KBM-7 (cell line): ENCODE measurements around the gene IGF2BP2.
A peak's percentile ranks its signal among the peaks of the same experiment; 100 is the strongest.
"Not testable (repeated sequence)": the region's sequence is repeated elsewhere in the genome, so short reads cannot be mapped to it uniquely, and the experiment has no call there.

Experiments
- DNase-seq: peaks from one replicate; pipeline ENCODE4 v3.0.0-alpha.2; 2015
- in situ Hi-C: fragments of 300-500 bp; cut with MboI; formaldehyde crosslinking; loops from 2 replicates; pipeline ENCODE4 v1.14.3; 2020; ENCODE audit warnings: low sequenced_read_pairs, low pct_unique_long_range_greater_than_20kb, mixed read lengths

IGF2BP2 gene

DNA sequence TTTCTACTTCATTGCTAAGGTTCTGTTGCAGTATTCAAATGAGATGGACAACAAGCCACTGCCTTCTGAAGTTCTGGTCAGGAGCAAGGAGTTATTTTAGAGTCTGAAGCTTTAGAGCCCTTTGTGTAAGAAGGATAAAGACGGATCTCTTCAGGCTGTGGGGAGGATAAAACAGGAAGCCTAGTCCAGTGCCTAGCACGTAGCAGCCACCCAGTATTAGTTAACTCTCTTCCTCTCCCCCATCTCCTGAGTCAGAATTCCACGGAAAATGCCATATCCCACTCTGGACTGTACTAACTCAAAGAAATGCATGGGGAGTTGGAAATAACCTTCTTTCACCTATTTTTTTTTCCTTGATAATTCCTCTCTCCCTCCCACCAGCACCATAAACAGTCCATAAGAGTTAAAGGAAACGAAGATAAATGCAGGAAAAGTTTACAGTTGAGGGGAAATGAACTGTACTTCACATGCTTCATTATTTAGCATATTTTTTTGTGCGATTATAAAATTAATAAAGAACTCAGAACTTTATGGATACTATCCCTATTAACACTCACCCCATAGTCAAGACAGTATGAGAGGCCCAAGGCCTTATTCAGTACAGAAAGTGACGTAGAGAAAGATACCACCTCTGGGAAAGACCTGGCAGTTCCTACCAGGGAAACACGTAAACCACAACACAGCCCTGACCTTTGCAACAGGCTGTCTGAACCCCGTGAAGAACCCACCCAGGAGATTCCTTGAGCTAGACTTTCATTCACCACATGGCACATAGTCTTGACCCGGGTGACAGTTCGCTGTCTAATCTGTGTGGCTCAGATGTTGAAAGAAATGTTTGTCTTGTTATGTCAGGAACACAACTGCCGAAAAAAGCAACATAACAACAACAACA is 9.2 kb downstream of the IGF2BP2 start:
- in situ Hi-C loops, result no loop called here
- peak; percentile 51 for DNase-seq

DNA sequence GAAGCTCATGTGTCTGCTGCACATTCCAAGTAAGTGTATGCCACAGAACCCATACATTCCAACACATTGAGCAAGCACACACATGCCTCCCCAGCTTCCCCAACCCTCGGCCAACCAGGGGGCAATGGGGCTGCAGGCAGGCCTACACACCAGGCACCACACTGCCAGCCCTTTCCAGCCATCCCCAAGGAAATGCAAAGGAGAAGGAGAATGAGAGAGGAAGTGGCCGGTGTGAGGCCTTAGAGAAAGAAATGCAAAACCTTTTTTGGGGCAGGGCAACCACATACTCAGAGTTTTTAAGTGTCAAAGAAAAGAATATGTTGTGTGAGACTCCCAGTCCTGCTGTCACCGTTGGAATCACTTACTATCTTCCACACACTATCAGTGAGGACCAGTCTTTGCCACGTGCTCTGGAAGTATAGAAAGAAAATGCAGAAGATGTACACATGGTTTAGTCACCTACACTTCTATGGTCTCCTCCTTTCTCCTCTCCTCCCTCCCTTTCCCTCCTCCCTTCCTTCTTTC is 11.1 kb downstream of the IGF2BP2 start:
- DNase-seq, result peak; percentile 59
- in situ Hi-C loops, result no loop called here

- in situ Hi-C loops, result no loop called here
- DNase-seq, result no peak
Measured at GRCh38 chr3:185813205-185813604, 11.6 kb downstream of the IGF2BP2 start.

DNA sequence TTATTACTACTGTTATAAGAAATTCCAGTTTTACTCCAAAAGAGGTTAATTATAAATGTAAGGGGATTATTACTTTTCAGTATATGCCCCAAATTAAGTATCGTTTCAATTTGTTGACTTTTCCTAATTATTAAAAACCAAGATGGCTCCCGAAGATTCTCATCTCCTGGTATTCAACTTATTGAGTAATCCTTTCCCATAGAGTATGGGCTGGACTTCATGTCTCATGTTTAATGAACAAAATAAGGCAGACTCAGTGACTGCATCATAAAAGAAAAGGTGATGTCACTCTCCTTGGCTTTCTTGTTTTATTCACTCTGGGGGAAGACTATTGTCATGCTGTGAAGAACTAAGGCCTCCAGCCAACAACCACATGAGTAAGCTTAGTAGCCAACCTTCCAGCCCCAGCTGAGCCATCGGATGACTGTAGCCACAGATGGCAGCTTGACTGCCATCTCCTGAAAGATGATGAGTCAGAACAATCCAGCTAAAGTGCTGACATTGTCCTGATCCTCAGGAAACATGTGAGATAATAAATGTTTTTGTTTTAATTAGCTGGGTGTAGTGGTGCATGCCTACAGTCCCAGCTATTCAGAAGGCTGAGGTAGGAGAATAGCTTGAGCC is 17.3 kb downstream of the IGF2BP2 start:
- DNase-seq, result peak; percentile 54
- in situ Hi-C loops, result no loop called here

DNA sequence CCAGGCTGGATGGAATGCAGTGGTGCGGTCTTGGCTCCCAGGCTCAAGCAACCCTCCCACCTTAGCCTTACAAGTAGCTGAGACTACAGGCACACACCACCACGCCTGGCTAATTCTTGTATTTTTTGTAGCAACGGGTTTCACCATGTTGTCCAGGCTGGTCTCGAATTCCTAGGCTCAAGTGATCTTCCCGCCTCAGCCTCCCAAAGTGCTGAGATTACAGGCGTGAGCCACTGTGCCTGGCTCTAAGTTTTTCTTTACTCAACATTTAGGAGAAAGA is 26.1 kb downstream of the IGF2BP2 start:
- in situ Hi-C loops, DNase-seq: not testable (repeated sequence)

DNA sequence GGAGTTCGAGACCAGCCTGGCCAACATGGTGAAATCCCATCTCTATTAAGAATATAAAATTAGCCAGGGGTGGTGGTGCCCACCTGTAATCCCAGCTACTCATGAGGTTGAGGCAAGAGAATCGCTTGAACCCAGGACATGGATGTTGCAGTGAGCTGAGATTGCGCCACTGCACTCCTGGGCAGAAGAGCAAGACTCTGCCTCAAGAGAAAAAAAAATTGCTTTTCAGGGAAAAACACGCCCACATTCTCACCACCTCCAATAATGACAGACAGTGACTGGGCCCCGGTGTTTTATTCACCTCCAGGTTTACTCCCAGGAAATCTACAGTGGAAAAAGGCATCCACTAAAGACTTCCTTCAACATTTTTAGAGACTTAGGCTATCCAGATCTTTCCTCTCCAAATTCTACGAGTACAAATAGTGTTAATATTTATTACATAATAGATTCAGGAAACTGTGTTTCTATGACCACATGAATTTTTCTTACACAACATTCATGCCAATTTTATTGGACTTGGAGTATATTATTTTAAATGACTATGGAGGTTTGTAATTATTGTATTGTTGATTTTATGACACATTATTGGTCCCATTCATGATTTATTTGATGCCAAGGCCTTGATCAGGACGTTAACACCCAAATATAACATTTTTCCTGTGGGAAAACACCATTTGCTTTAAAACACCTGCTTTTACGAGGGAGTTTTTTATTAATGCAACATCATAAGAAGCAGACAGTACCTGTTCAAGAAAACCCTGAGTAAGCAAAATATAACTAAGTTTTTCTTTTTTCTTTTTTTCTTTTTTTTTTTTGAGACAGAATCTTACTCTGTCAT is 26.6 kb downstream of the IGF2BP2 start:
- DNase-seq, result no peak
- in situ Hi-C loops, result no loop called here

DNA sequence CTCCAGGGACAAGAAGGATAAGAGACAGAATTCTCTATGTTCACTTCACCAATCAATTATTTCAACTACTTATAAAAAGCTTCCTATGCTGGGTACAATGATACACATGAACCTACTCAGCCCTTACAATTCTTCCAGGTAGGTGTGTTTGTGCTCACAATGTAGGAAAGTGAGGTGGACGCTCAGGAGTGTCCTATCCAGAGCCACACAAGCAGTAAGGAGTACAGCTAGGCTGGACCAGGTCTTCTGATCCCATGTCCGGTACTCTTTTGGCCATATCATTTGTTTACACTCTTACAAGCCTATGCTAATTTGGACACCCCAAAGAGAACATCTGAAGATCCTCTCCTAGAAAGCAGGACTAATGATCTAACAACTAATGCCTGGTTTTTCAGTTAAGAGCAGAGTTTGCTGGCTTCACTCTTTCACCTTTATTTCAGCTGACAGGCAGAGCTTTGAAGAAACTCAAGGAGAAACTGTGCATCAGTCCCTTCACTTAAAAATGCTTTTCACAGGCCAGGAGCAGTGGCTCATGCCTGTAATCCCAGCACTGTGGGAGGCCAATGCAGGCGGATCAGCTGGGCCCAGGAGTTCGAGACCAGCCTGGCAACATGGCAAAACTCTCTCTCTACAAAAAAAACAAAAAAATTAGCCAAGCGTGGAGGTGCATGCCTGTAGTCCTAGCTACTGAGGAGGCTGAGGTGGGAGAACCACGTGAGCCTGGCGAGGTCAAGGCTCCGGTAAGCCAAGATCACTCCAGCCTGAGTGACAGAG is 27.5 kb downstream of the IGF2BP2 start:
- in situ Hi-C loops, result no loop called here
- DNase-seq, result no peak

GRCh38 chr3:185796431-185797107 is 28.3 kb downstream of the IGF2BP2 start:
- in situ Hi-C loops, result no loop called here
- no peak for DNase-seq

DNA sequence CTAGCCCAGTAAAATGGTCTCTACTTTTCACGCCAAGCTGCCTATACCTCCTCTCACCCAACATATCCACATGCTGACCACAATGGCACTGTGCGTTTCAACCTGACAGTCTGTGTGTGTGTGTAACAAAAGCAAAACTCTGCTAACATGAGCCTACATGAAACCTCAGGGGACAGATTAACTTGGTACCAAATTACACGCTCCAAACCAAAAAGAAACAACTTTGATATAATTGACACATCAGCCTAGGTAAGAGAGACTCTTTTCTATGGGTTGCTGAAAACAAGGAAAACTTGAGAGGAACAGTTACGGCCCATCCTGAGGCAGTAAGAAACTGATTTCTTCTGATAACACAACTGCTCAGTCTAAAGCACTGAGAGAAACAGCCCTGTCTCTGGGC is 31.5 kb downstream of the IGF2BP2 start:
- in situ Hi-C loops, result no loop called here
- no peak for DNase-seq

DNA sequence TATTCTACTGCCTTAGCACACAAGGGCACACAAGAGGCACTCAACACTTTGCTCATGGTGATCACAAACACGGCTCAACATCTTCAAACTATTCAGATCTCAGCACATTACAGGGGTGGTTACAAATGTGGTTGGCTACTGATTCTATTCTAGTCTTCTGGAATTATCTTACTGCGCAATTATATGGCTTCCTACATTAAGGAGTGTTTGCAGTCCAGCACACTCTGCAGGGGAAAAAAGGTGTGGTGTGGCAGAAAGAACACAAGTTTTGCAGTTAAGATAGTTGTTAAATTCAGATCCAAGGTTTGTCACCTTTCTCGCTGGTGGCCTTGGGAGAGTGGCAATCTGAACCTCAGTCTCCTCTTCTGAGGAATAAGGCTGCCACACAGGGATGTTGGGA is 31.9 kb downstream of the IGF2BP2 start:
- in situ Hi-C loops, result no loop called here
- no peak for DNase-seq

GRCh38 chr3:185789891-185790830 is 34.7 kb downstream of the IGF2BP2 start:
- DNase-seq, result no peak
- in situ Hi-C loops, result no loop called here

DNA sequence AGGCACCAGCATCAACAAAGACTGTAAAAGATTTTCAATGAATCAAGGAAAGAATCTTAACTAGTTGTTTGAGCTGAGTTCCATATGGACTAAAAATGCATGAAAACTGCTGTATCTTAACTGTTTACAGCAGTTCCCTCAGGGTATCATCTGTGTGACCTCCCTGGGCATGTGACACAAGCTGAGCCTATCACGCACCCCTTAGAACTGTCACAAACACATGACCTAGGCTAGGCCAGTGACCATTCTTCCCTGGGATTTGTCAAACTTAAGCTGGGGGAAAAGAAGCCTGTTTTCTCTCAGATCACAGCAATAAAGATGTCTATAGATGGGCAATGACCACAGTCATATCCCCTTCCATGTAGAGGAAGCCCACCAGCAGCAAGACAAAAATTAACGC is 35.7 kb downstream of the IGF2BP2 start:
- in situ Hi-C loops, result no loop called here
- no peak for DNase-seq

DNA sequence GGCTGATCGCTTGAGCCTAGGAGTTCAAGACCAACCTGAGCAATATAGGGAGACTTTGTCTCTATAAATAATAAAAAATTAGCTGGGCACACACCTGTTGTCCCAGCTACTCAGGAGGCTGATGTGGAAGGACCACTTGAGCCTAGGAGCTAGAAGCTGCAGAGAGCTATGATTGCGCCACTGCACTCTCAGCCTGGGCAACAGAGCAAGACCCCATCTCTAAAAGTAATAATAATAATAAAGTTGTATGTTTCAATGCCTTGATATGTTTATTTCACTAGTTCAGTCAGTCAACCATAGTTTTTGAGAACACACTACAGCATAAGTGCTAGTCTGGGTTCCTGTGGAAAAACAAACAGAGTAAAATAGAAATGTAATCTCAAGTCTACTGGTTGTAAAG is 36.5 kb downstream of the IGF2BP2 start:
- no peak for DNase-seq
- in situ Hi-C loops, result no loop called here

DNA sequence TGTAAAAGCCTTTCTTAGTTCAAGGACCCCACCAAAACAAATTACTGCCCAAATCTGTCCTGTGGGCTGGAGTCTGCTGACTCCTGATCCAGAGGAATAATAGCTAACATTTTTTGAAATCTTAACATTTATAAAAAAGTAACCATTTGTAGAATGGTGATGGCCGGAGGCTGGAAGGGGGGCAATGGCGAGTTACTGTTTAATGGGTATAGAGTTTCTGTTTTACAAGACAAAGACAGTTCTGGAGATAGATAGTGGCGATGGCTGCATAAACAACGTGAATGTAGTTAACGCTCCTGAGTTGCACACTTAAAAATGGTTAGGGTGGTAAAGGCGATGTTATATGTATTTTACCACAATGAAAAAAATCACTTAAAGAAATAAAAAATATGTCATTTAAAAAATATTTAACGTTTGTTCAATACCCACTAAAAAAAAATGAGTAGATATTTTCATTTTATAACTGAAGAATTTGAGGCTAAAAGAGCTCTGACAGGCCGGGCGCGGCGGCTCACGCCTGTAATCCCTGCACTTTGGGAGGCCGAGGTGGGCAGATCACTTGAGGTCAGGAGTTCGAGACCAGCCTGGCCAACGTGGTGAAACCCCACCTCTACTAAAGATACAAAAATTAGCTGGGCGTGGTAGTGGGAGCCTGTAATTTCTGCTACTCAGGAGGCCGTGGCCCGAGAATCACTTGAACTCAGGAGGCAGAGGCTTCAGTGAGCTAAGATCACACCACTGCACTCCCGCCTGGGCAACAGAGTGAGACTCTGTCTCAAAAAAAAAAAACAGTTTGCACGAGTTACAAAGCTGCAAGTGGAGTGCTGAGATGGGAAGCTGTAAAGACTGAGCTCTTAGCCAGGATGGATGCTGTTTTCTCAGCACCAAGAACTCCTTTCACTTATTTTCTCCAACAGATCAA is 37.6 kb downstream of the IGF2BP2 start:
- in situ Hi-C loops, result no loop called here
- DNase-seq, result no peak

DNA sequence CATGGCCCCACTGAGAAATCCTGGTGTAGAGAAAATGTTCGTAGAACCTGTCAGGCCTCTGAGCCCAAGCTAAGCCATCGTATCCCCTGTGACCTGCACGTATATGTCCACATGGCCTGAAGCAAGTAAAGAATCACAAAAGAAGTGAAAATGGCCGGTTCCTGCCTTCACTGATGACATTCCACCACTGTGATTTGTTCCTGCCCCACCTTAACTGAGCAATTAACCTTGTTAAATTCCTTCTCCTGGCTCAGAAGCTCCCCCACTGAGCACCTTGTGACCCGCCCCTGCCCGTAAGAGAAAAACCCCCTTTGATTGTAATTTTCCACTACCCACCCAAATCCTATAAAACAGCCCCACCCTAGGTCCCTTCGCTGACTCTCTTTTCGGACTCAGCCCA is 38.6 kb downstream of the IGF2BP2 start:
- in situ Hi-C loops, DNase-seq: not testable (repeated sequence)

DNA sequence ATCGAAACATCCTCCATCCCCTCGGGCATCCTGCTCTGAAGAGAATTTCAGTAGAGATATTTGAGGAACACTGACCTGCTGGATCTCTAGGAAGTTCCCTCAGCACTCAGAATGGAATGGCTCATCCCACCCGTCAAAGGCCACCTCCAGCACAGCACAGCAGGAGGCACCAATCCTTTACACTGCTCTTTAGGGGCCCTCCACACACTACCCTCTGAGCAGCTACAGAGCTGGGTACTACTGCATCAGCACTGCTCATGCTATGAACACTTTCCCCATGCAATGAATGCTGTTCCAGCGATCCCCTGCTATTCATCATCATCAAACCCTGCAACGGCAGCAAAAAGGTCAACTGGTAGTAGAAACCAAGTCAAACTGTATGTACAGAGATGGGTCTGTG is 40.5 kb downstream of the IGF2BP2 start:
- in situ Hi-C loops, result no loop called here

GRCh38 chr3:185781759-185782158 is 43.1 kb downstream of the IGF2BP2 start:
- DNase-seq, result no peak
- in situ Hi-C loops, result no loop called here

More for the DNA sequence above, 40.5 kb downstream of the IGF2BP2 start:
- DNase-seq, result no peak
